K562 (cell line): ENCODE results near the gene UBE2N. TPM values are rescaled to one million over a fixed set of nuclear protein-coding genes. Genes with fewer than 3 reads are reported as not detected.

Experiments used
- ATAC-seq: fragments of 200-7000 bp; cut with Tn5 transposase; 3 replicates; pipeline ENCODE4 v1.9.1; 2020; ENCODE audit warnings: moderate library complexity
- BruUV-seq: library from RNA; stranded (reverse); fragments of 400-500 nt; replicated peaks from 2 replicates; lab custom pipeline; 2021; lab: Mats Ljungman, UMichigan
- CTCF ChIA-PET: fragments of 300-600 bp; formaldehyde crosslinking; extraction: SDS; loops from one replicate; lab custom pipeline; 2021; ENCODE audit warnings: low intra/inter-chr PET ratio; lab: Yijun Ruan, JAX
- POLR2A ChIA-PET: fragments of 300-600, 350-650 bp; sonication (Branson Sonifier 250); formaldehyde crosslinking; extraction: SDS; loops from one replicate; lab custom pipeline; 2021; ENCODE audit warnings: antibody characterized with exemption, inconsistent platforms; lab: Yijun Ruan, JAX
- DNase-seq, 4 experiments: peaks; one replicate each; pipeline versions ENCODE4 v3.0.0 to v3.0.0-alpha.2; 2011 to 2018; ENCODE audit warnings: low spot score in 3 of 4, mixed read lengths in 3 of 4; ENCODE audit errors: extremely low read depth in 1 of 4
- FAIRE-seq: peaks from 2 replicates; lab custom pipeline; 2011; peaks lifted over from hg19 to GRCh38; lab: Jason Lieb, UNC
- H2AFZ ChIP-seq: 2 replicates; pipeline ENCODE4 v1.6.0; 2011; ENCODE audit warnings: low read depth, low read length, control low read depth, inconsistent platforms
- H3K27ac ChIP-seq: fragments of 200-600 bp; 3 replicates; pipeline ENCODE4 v1.8.0; 2011; ENCODE audit warnings: low read depth, mild to moderate bottlenecking, control low read depth, inconsistent platforms, low read length, moderate library complexity, mixed read lengths; ENCODE audit errors: extremely low read depth
- H3K27me3 ChIP-seq, 2 experiments: fragments of 300-600 bp in 1 of 2; 2 replicates in 1 of 2; 3 replicates in 1 of 2; pipeline versions ENCODE4 v1.6.0 to v1.8.0; 2011; ENCODE audit warnings: inconsistent platforms in 2 of 2, low read length in 2 of 2, mild to moderate bottlenecking in 1 of 2, mixed read lengths in 1 of 2, moderate library complexity in 1 of 2; ENCODE audit not compliant: control insufficient read depth in 2 of 2, insufficient read depth in 2 of 2
- H3K36me3 ChIP-seq: fragments of 300-600 bp; 3 replicates; pipeline ENCODE4 v1.8.0; 2011; ENCODE audit warnings: mild to moderate bottlenecking, low read length, inconsistent platforms; ENCODE audit not compliant: control insufficient read depth, insufficient read depth
- H3K4me1 ChIP-seq, 2 experiments: fragments of 200-600 bp in 1 of 2; replicated peaks in 1 of 2; 2 replicates in 1 of 2; 3 replicates in 1 of 2; pipeline versions ENCODE4 v1.5.1 to v1.8.0; 2011; ENCODE audit warnings: inconsistent platforms in 2 of 2, low read length in 2 of 2, mild to moderate bottlenecking in 1 of 2, mixed read lengths in 1 of 2, moderate library complexity in 1 of 2; ENCODE audit not compliant: control insufficient read depth in 2 of 2, insufficient read depth in 2 of 2
- H3K4me2 ChIP-seq: 2 replicates; pipeline ENCODE4 v1.6.1; 2011; ENCODE audit warnings: low read length, control low read depth, inconsistent platforms, mixed read lengths; ENCODE audit not compliant: insufficient read depth
- H3K4me3 ChIP-seq: fragments of 200-600 bp; sonication (generic), shearing (Covaris generic); 2 replicates; pipeline ENCODE4 v1.5.1; 2016; ENCODE audit warnings: control low read depth, inconsistent platforms
- H3K79me2 ChIP-seq: fragments of 200-600 bp; 3 replicates; pipeline ENCODE4 v1.8.0; 2011; ENCODE audit warnings: low read length, inconsistent platforms; ENCODE audit not compliant: control insufficient read depth, insufficient read depth
- H3K9ac ChIP-seq, 2 experiments: 2 replicates each; pipeline versions ENCODE4 v1.6.0 to v1.6.1; 2011; ENCODE audit warnings: low read depth in 2 of 2, low read length in 2 of 2, control low read depth in 1 of 2, inconsistent platforms in 1 of 2, mild to moderate bottlenecking in 1 of 2, mixed read lengths in 1 of 2; ENCODE audit not compliant: insufficient read depth in 1 of 2
- H3K9me1 ChIP-seq: one replicate; pipeline ENCODE4 v1.6.0; 2011; ENCODE audit warnings: inconsistent platforms, mild to moderate bottlenecking, low read length, moderate library complexity; ENCODE audit not compliant: control insufficient read depth, insufficient read depth
- H3K9me3 ChIP-seq: replicated peaks from 2 replicates; pipeline ENCODE4 v1.5.1; 2011; ENCODE audit warnings: low read depth, low read length, inconsistent platforms; ENCODE audit not compliant: control insufficient read depth, insufficient read depth
- H4K20me1 ChIP-seq: replicated peaks from 2 replicates; pipeline ENCODE4 v1.6.1; 2011; ENCODE audit warnings: low read length, inconsistent platforms, mixed read lengths; ENCODE audit not compliant: control insufficient read depth, insufficient read depth
- ADNP ChIP-seq: fragments of 200-800 bp; sonication (Bioruptor generic); IDR thresholded peaks from 2 replicates; pipeline ENCODE4 v1.6.1; 2016; ENCODE audit warnings: missing genetic modification characterization, missing compliant biosample characterization
- ELF1 ChIP-seq: fragments of 200-800 bp; sonication (Bioruptor generic); IDR thresholded peaks from 2 replicates; pipeline ENCODE4 v1.6.1; 2016; ENCODE audit warnings: missing genetic modification characterization, missing compliant biosample characterization
- HCFC1 ChIP-seq: IDR thresholded peaks from 2 replicates; pipeline ENCODE4 v1.6.1; 2012; ENCODE audit warnings: low read depth, low read length, improper control_type of control experiment
- NFE2L1 ChIP-seq: fragments of 450-650 bp; IDR thresholded peaks from 2 replicates; pipeline ENCODE4 v1.6.1; 2016; ENCODE audit warnings: missing genetic modification characterization, low read depth, mild to moderate bottlenecking, missing compliant biosample characterization, moderate library complexity, borderline replicate concordance
- NKRF ChIP-seq: fragments of 450-650 bp; IDR thresholded peaks from 2 replicates; pipeline ENCODE4 v1.6.1; 2016; ENCODE audit warnings: borderline replicate concordance
- NR4A1 ChIP-seq, 2 experiments: fragments of 250-450 bp in 1 of 2; fragments of 450-650 bp in 1 of 2; sonication (Bioruptor Pico) in 1 of 2; IDR thresholded peaks; 2 replicates each; pipeline versions ENCODE4 v1.4.0 to v1.6.1; 2016 to 2020; ENCODE audit warnings: mild to moderate bottlenecking in 2 of 2, missing compliant biosample characterization in 1 of 2, missing genetic modification characterization in 1 of 2, moderate library complexity in 1 of 2
- PBX2 ChIP-seq, 2 experiments: IDR thresholded peaks in 1 of 2; conservative IDR thresholded peaks in 1 of 2; 2 replicates each; pipeline ENCODE4 v1.6.1; 2016; ENCODE audit warnings: low read depth in 2 of 2, mild to moderate bottlenecking in 1 of 2, missing compliant biosample characterization in 1 of 2, missing genetic modification characterization in 1 of 2, moderate library complexity in 1 of 2
- STAT5A ChIP-seq: IDR thresholded peaks from 2 replicates; pipeline ENCODE4 v1.6.1; 2012; ENCODE audit warnings: low read length, inconsistent platforms, borderline replicate concordance
- ZNF282 ChIP-seq: sonication (generic); formaldehyde crosslinking; IDR thresholded peaks from 2 replicates; pipeline ENCODE4 v1.8.1; 2023; ENCODE audit warnings: missing genetic modification reagents
- ZNF347 ChIP-seq: fragments of 450-650 bp; formaldehyde crosslinking; IDR thresholded peaks from 2 replicates; pipeline ENCODE4 v1.4.0; 2020; ENCODE audit warnings: low read depth, mild to moderate bottlenecking, moderate library complexity
- WGBS: fragments of 100-300 bp; shearing (Covaris generic); methylation state at CpG from one replicate; pipeline ENCODE4 v1.1.6; 2016; ENCODE audit warnings: low coverage, mixed read lengths; ENCODE audit not compliant: insufficient coverage; ENCODE audit errors: missing lambda C conversion rate; 5-methylcytosine and 5-hydroxymethylcytosine counted together
- in situ Hi-C: fragments of 300-500 bp; cut with MboI; formaldehyde crosslinking; loops from 4 replicates; pipeline ENCODE4 v1.15.0; 2018; ENCODE audit warnings: inconsistent platforms, mixed read lengths
- intact Hi-C: fragments of 100-400 bp; cut with micrococcal nuclease; formaldehyde crosslinking; loops from 2 replicates; pipeline ENCODE4 v1.14.2; 2022
- polyA plus RNA-seq, 8 experiments: library from polyadenylated mRNA; depleted of rRNA in 4 of 8; stranded (reverse) in 5 of 8; unstranded in 3 of 8; fragments of >200 nt; fragmentation: Nextera tagmentation in 2 of 8; fragmentation: Illumina TruSeq in 1 of 8; extraction: Ambion mirVana in 2 of 8; extraction: Trizol in 1 of 8; gene quantifications; 2 replicates each; pipeline versions ENCODE4 v1.2.1 to v1.2.3, GENCODE V29; 2011 to 2014; ENCODE audit warnings: inconsistent platforms in 1 of 8, missing spikeins in 1 of 8
- total RNA-seq, 7 experiments: library from RNA; depleted of rRNA in 6 of 7; stranded (reverse); fragments of >200 nt in 6 of 7; fragmentation: Illumina TruSeq in 2 of 7; extraction: Trizol in 2 of 7; gene quantifications; 2 replicates each; pipeline versions ENCODE4 v1.2.1 to v1.2.3, GENCODE V29; 2011 to 2021; ENCODE audit warnings: low replicate concordance in 1 of 7
- TF ChIP-seq, protein P1 (sequence below): sonication (generic); formaldehyde crosslinking; IDR thresholded peaks from 2 replicates; pipeline ENCODE4 v1.8.0; 2022; ENCODE audit warnings: mild to moderate bottlenecking, missing genetic modification reagents

The UBE2N gene
- total and polyA plus RNA-seq, 9 of the 15 experiments (the other 6 are each of a cell fraction or from before 2014, with no cell fraction given), result 189 to 826 (median 260) TPM

GRCh38 chr12:93482721-93483120, 41.0 kb upstream of the UBE2N start:
- Histone ChIP-seq H3K27ac (no peak overlapping the region), H3K9me3 (no peaks in the 10 kb centered on the region), H3K4me1 (no peaks in the 10 kb centered on the region; a peak in 1 of 5 replicates), H3K9me1 (no peaks in the 10 kb centered on the region), H2AFZ (no peak overlapping the region), H3K9ac (no peak overlapping the region), H3K27me3 (no peaks in the 10 kb centered on the region), H3K4me2 (no peak overlapping the region), H4K20me1 (no peaks in the 10 kb centered on the region), H3K4me3 (no peak overlapping the region), H3K79me2 (peaks cover 4% of the 10 kb centered on the region; the same call in 1 of the 3 replicates), H3K36me3 (peaks cover 91% of the 10 kb centered on the region)
- POLR2A ChIA-PET, result interaction anchor here (0.7 kb wide), 1 partner anchor 405 kb away, joined by 3 read pairs; no protein-coding TSS in a partner anchor
- no peak for TF ChIP-seq NFE2L1
- no peak for TF ChIP-seq NKRF
- no peak for TF ChIP-seq NR4A1 (CRISPR knock-in tag; IDR thresholded peaks at IDR 0.05)
- no peak for TF ChIP-seq NR4A1 (tag; IDR thresholded peaks at IDR 0.05)
- TF ChIP-seq ZNF282 (CRISPR knock-in tag), result no peak
- no peak for TF ChIP-seq STAT5A
- no peak for TF ChIP-seq ZNF347 (CRISPR knock-in tag)
- no peak for TF ChIP-seq HCFC1
- no peak for TF ChIP-seq ELF1
- TF ChIP-seq ADNP (tag), result no peak
- TF ChIP-seq, protein P1, sequence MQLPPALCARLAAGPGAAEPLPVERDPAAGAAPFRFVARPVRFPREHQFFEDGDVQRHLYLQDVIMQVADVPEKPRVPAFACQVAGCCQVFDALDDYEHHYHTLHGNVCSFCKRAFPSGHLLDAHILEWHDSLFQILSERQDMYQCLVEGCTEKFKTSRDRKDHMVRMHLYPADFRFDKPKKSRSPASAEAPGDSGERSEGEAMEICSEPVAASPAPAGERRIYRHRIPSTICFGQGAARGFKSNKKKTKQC (CRISPR knock-in tag), result no peak
- no peak for TF ChIP-seq PBX2 (CRISPR knock-in tag; IDR thresholded peaks at IDR 0.05; ENCODE audit: low read depth)
- TF ChIP-seq PBX2 (tag; conservative IDR thresholded peaks at IDR 0.05; ENCODE audit: low read depth), result no peak
- BruUV-seq, result no TSS peak
- in situ Hi-C loops, result no loop called here
- ATAC-seq (no peak), FAIRE-seq (no peak), DNase-seq (no peak)
- WGBS, result 98% methylated on average over 5 of the region's 5 CpGs
- CTCF ChIA-PET, result no interaction called here
- intact Hi-C loops, result no loop called here
